Measurements from ENCODE around the gene GNG11. TPM values are rescaled to one million over a fixed set of nuclear protein-coding genes. Genes with fewer than 3 reads are reported as not detected.
"Not testable (repeated sequence)": the region's sequence is repeated elsewhere in the genome, so short reads cannot be mapped to it uniquely, and the experiment has no call there.

GNG11 gene
- total RNA-seq, 5 donors from 2014 or later (not counting 1 experiment from before 2014, with no cell fraction given) = 0.09 to 0.35 (median 0.12) TPM; not detected in 2

DNA sequence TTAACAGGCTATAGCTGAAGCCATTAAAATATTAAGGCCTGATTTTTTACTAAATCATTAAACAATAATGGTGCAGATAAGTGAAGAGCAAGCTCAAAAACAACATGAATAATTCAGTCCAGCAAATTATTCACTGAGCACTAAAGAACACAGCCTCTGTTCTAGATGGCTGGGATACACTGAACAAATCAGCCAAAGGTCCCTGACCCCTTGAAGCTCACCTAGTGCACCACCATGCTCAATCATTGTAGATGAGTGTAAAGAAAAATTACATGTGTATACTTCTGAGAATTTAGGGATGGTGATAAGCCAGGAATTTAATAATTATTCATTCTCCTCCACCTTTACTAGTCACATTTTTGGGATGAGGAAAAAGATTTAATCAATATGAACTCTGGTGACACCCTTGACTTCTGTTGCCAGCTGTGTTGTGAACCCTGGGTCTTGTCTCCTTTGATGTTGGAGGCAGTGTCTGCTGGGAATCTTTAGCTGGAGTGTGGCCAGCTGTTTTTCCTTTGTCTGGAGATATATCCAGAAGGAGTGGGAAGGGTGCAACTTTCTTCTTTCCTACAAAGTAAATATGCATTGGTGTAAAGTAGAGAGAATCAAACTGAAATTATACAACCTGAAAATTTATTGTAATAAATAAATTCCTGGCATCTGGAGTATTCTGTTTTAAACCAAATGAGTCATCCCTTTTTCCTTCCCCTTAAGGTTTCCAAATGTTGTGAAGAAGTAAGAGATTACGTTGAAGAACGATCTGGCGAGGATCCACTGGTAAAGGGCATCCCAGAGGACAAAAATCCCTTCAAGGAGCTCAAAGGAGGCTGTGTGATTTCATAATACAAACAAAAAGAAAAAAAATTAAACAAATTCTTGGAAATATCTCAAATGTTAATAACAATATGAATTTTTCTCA is 11.2 kb upstream of the GNG11 start:
- Histone ChIP-seq H3K27me3 (replicated peaks in 1 of 2; ENCODE audit: control insufficient read depth in 2 of 2, extremely low read depth in 1 of 2, insufficient read depth in 2 of 2, low read length in 1 of 2) (no peaks in the 10 kb centered on the region), H3K27ac (ENCODE audit: low read length) (no peak overlapping the region), H3K9me3 (no peaks in the 10 kb centered on the region), H3K4me1 (ENCODE audit: control insufficient read depth in 1 of 2, extremely low read depth in 1 of 2, insufficient read depth in 2 of 2, low read length in 2 of 2) (no peaks in the 10 kb centered on the region), H3K4me3 (ENCODE audit: control insufficient read depth in 1 of 2, extremely low read depth in 1 of 2, low read length in 1 of 2) (no peak overlapping the region), H3K36me3 (ENCODE audit: control insufficient read depth in 2 of 2, extremely low read depth in 1 of 2, insufficient read depth in 1 of 2, low read length in 1 of 2) (no peaks in the 10 kb centered on the region)
- Mint-ChIP-seq H3K27me3 (peaks cover 0 to 6% of the 10 kb centered on the region in 2 donors), H3K9me3 (no peaks in the 10 kb centered on the region), H3K4me3 (no peak overlapping the region), H3K4me1 (no peaks in the 10 kb centered on the region), H3K27ac (no peak overlapping the region), H3K36me3 (no peaks in the 10 kb centered on the region)
- DNase-seq (no peak), ATAC-seq (replicated peaks in 1 of 4) (no peak)
- POLR2A ChIA-PET = interaction anchor here (0.6 to 0.7 kb wide), 2 partner anchors 11 to 126 kb away, joined by 3 to 6 read pairs; partner anchors contain the start of gene GNG11 (in 1 of the 2)
- no CpG with 5 or more reads among the region's 3 CpGs for WGBS (ENCODE audit: insufficient coverage)
- CTCF ChIA-PET = interaction anchor here in 1 of 2 donors (0.5 to 0.7 kb wide), 2 partner anchors 12 to 647 kb away, joined by 3 to 6 read pairs; partner anchors contain the start of gene GNG11

- H3K4me1 Mint-ChIP-seq; H3K4me3 Mint-ChIP-seq; H3K4me3 ChIP-seq (ENCODE audit: control insufficient read depth in 1 of 2, extremely low read depth in 1 of 2, low read length in 1 of 2); CTCF ChIA-PET; DNase-seq; H3K27me3 ChIP-seq (replicated peaks in 1 of 2; ENCODE audit: control insufficient read depth in 2 of 2, extremely low read depth in 1 of 2, insufficient read depth in 2 of 2, low read length in 1 of 2); H3K27ac Mint-ChIP-seq; H3K4me1 ChIP-seq (ENCODE audit: control insufficient read depth in 1 of 2, extremely low read depth in 1 of 2, insufficient read depth in 2 of 2, low read length in 2 of 2); H3K9me3 Mint-ChIP-seq; POLR2A ChIA-PET; H3K36me3 ChIP-seq (ENCODE audit: control insufficient read depth in 2 of 2, extremely low read depth in 1 of 2, insufficient read depth in 1 of 2, low read length in 1 of 2); H3K36me3 Mint-ChIP-seq; H3K27me3 Mint-ChIP-seq; ATAC-seq (replicated peaks in 1 of 4); H3K9me3 ChIP-seq; H3K27ac ChIP-seq (ENCODE audit: low read length): not testable (repeated sequence)
- no CpG with 5 or more reads among the region's 3 CpGs for WGBS (ENCODE audit: insufficient coverage)
Measured at GRCh38 chr7:93911242-93911641, 10.3 kb upstream of the GNG11 start.

DNA sequence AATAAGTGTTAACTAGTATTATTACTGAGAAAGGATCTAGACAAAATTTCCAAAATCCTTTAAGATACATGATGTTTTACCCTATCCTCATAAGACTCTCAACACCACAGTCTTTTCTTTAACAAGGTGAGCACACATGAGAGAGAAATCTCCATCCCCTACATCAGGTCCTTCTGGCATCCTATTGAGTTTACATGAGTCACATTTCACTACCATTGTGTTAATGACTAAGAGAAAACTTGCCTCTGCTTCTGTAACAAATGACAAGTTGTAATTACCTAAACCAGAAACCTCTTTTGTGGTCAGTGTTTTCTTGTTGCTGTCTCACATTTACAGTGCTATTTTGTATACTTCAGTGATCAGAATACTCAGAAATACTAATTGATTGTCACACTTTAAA is 9.9 kb upstream of the GNG11 start:
- H3K9me3 Mint-ChIP-seq; CTCF ChIA-PET; H3K9me3 ChIP-seq; H3K4me3 Mint-ChIP-seq; H3K36me3 ChIP-seq (ENCODE audit: control insufficient read depth in 2 of 2, extremely low read depth in 1 of 2, insufficient read depth in 1 of 2, low read length in 1 of 2); H3K4me1 Mint-ChIP-seq; H3K27ac Mint-ChIP-seq; H3K36me3 Mint-ChIP-seq; H3K27me3 Mint-ChIP-seq; H3K27ac ChIP-seq (ENCODE audit: low read length); H3K4me1 ChIP-seq (ENCODE audit: control insufficient read depth in 1 of 2, extremely low read depth in 1 of 2, insufficient read depth in 2 of 2, low read length in 2 of 2); DNase-seq; ATAC-seq (replicated peaks in 1 of 4); POLR2A ChIA-PET; H3K27me3 ChIP-seq (replicated peaks in 1 of 2; ENCODE audit: control insufficient read depth in 2 of 2, extremely low read depth in 1 of 2, insufficient read depth in 2 of 2, low read length in 1 of 2); H3K4me3 ChIP-seq (ENCODE audit: control insufficient read depth in 1 of 2, extremely low read depth in 1 of 2, low read length in 1 of 2): not testable (repeated sequence)

GRCh38 chr7:93913197-93913596 is 8.3 kb upstream of the GNG11 start:
- Histone ChIP-seq H3K4me3 (ENCODE audit: control insufficient read depth in 1 of 2, extremely low read depth in 1 of 2, low read length in 1 of 2) (no peak overlapping the region), H3K36me3 (ENCODE audit: control insufficient read depth in 2 of 2, extremely low read depth in 1 of 2, insufficient read depth in 1 of 2, low read length in 1 of 2) (no peaks in the 10 kb centered on the region), H3K9me3 (no peaks in the 10 kb centered on the region), H3K27ac (ENCODE audit: low read length) (no peak overlapping the region), H3K27me3 (replicated peaks in 1 of 2; ENCODE audit: control insufficient read depth in 2 of 2, extremely low read depth in 1 of 2, insufficient read depth in 2 of 2, low read length in 1 of 2) (peaks cover 0 to 8% of the 10 kb centered on the region in 2 experiments), H3K4me1 (ENCODE audit: control insufficient read depth in 1 of 2, extremely low read depth in 1 of 2, insufficient read depth in 2 of 2, low read length in 2 of 2) (no peaks in the 10 kb centered on the region)
- POLR2A ChIA-PET = no interaction called here
- ATAC-seq (replicated peaks in 1 of 4) (no peak), DNase-seq (no peak)
- H3K27me3 Mint-ChIP-seq = peaks cover 10 to 14% of the 10 kb centered on the region in 2 donors
- CTCF ChIA-PET = no interaction called here
- no peaks in the 10 kb centered on the region for H3K9me3 Mint-ChIP-seq
- H3K27ac Mint-ChIP-seq = no peak overlapping the region
- H3K4me1 Mint-ChIP-seq = no peaks in the 10 kb centered on the region
- H3K4me3 Mint-ChIP-seq = no peak overlapping the region
- H3K36me3 Mint-ChIP-seq = no peaks in the 10 kb centered on the region

- H3K4me3 Mint-ChIP-seq = no peak overlapping the region
- H3K27ac Mint-ChIP-seq = no peak overlapping the region
- DNase-seq (no peak), ATAC-seq (replicated peaks in 1 of 4) (no peak)
- no peaks in the 10 kb centered on the region for H3K9me3 Mint-ChIP-seq
- no peak overlapping the region for H3K27ac ChIP-seq (ENCODE audit: low read length)
- no peaks in the 10 kb centered on the region for H3K36me3 Mint-ChIP-seq
- no peaks in the 10 kb centered on the region for H3K36me3 ChIP-seq (ENCODE audit: control insufficient read depth in 2 of 2, extremely low read depth in 1 of 2, insufficient read depth in 1 of 2, low read length in 1 of 2)
- H3K9me3 ChIP-seq = no peaks in the 10 kb centered on the region
- no peaks in the 10 kb centered on the region for H3K4me1 Mint-ChIP-seq
- WGBS (ENCODE audit: insufficient coverage) = 84% methylated on average over 2 of the region's 7 CpGs
- H3K4me1 ChIP-seq (ENCODE audit: control insufficient read depth in 1 of 2, extremely low read depth in 1 of 2, insufficient read depth in 2 of 2, low read length in 2 of 2) = no peaks in the 10 kb centered on the region
- no peak overlapping the region for H3K4me3 ChIP-seq (ENCODE audit: control insufficient read depth in 1 of 2, extremely low read depth in 1 of 2, low read length in 1 of 2)
- POLR2A ChIA-PET = no interaction called here
- CTCF ChIA-PET = interaction anchor here in 1 of 2 donors (0.6 kb wide), 1 partner anchor 564 kb away, joined by 3 read pairs; no protein-coding TSS in a partner anchor
- H3K27me3 Mint-ChIP-seq = peaks cover 11 to 14% of the 10 kb centered on the region in 2 donors
- peaks cover 0 to 8% of the 10 kb centered on the region in 2 experiments for H3K27me3 ChIP-seq (replicated peaks in 1 of 2; ENCODE audit: control insufficient read depth in 2 of 2, extremely low read depth in 1 of 2, insufficient read depth in 2 of 2, low read length in 1 of 2)
Measured at GRCh38 chr7:93914581-93915066, 6.9 kb upstream of the GNG11 start.

DNA sequence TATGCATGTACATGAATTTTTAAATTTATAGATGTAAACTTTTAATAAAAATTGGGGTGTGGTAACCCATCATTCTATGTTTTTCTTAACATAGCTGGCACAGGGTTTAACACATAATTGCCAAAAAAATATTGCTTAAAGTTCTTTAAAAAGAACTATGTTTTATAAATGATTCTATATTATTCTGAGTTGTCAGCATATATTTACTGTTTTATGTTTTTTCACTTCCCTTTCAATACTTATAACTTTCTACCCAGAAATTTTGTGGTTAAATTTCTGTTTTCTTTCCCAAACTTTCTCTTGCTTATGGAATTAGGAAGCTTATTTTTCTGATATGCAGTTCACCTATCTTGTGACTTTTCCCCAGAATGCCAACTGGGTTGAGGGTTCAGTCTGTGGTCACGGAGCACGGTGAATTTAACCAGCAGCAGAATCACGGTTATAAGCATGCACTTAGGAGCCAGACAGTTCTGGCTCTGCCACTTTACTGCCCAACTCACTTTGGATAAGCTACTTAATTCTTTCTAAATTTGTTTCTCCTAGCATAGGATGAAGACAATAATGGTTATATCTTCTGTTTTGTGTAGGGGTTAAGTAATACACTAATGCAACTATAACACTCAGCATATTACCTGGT is 6.2 kb upstream of the GNG11 start:
- H3K36me3 ChIP-seq (ENCODE audit: control insufficient read depth in 2 of 2, extremely low read depth in 1 of 2, insufficient read depth in 1 of 2, low read length in 1 of 2); H3K36me3 Mint-ChIP-seq; H3K4me1 Mint-ChIP-seq; H3K27ac ChIP-seq (ENCODE audit: low read length); H3K9me3 Mint-ChIP-seq; H3K9me3 ChIP-seq; H3K27ac Mint-ChIP-seq; H3K4me3 Mint-ChIP-seq; DNase-seq; POLR2A ChIA-PET; H3K27me3 ChIP-seq (replicated peaks in 1 of 2; ENCODE audit: control insufficient read depth in 2 of 2, extremely low read depth in 1 of 2, insufficient read depth in 2 of 2, low read length in 1 of 2); ATAC-seq (replicated peaks in 1 of 4); H3K4me3 ChIP-seq (ENCODE audit: control insufficient read depth in 1 of 2, extremely low read depth in 1 of 2, low read length in 1 of 2); H3K4me1 ChIP-seq (ENCODE audit: control insufficient read depth in 1 of 2, extremely low read depth in 1 of 2, insufficient read depth in 2 of 2, low read length in 2 of 2): not testable (repeated sequence)
- no CpG with 5 or more reads among the region's 3 CpGs for WGBS (ENCODE audit: insufficient coverage)
- H3K27me3 Mint-ChIP-seq = peaks cover 13 to 14% of the 10 kb centered on the region in 2 donors
- CTCF ChIA-PET = interaction anchor here (0.6 kb wide), 2 partner anchors 565 to 665 kb away, joined by 3 to 7 read pairs; no protein-coding TSS in a partner anchor
